GM21447 (cell line): Measurements from ENCODE around the gene GABBR2.

Experiments
- ATAC-seq: cut with Tn5 transposase; IDR thresholded peaks from one replicate; pipeline ENCODE4 v1.9.1; 2021; ENCODE audit not compliant: unreplicated experiment

Gene GABBR2

DNA sequence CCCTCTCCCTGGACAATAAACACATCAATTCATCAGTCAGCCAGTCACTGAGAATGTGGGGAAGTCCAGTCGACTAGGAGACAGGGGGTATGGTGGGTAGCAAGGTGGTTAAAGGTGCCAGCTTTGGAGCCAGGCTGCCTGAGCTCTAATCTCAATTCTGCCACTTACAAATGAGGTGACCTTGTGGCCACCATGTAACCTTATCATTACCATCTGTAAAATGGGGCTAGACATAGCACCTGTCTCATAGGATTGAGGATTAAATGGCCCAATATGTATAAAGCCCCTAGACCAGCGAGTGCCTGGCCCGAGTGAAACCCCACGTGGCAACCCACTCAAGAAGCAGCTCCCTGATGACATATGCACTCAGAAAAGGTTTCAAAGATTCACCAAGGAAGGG, 380.0 kb downstream of the GABBR2 start:
- ATAC-seq = no peak

GRCh38 chr9:98328141-98328540, 380.6 kb downstream of the GABBR2 start:
- ATAC-seq = no peak

GRCh38 chr9:98327249-98327561, 381.5 kb downstream of the GABBR2 start:
- ATAC-seq = no peak

- no peak for ATAC-seq
Measured at GRCh38 chr9:98326459-98327248, 382.1 kb downstream of the GABBR2 start.

- ATAC-seq = no peak
Measured at GRCh38 chr9:98324801-98325200, 383.9 kb downstream of the GABBR2 start.

GRCh38 chr9:98323831-98324135, 385.0 kb downstream of the GABBR2 start:
- ATAC-seq = no peak

DNA sequence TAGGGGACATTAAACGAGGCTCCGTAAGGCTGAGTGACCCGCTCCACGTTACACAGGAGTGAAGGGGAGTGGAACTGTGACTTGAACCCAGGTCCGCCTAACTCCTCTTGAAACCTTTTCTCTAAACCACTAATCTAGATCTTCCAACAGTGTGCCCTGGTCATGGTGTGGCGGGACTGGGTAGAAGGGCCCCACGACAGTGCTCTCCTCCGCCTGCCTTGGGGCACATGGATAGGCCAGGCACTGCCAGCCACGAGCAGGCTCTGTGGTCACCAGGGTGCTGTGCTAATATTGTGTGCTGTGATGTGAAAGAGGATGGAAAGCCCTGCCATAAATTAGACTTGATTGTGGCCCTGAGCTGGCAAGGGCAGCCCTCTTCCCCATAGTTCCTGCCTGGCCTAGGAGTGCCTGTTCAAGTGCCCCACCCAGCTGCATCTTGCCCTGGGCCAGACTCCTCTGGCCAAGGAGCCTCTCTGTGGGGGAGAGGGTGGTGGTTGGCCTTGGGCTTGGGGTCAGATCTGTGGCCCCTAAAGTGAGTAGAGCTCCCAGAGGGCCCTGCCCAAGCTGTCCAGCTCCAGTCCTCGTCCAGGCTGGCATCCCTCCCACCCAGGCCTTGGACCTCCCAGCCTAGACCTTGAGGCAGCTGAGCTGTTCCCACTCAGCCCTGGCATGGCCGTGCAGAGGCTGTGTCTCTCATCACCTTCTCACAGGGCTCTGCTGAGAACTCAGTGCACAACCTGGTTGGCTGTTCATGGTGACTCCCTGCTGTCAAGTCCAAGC, 385.5 kb downstream of the GABBR2 start:
- no peak for ATAC-seq

- no peak for ATAC-seq
Measured at GRCh38 chr9:98321269-98321668, 387.5 kb downstream of the GABBR2 start.

- no peak for ATAC-seq
Measured at GRCh38 chr9:98318834-98319478, 389.8 kb downstream of the GABBR2 start.

DNA sequence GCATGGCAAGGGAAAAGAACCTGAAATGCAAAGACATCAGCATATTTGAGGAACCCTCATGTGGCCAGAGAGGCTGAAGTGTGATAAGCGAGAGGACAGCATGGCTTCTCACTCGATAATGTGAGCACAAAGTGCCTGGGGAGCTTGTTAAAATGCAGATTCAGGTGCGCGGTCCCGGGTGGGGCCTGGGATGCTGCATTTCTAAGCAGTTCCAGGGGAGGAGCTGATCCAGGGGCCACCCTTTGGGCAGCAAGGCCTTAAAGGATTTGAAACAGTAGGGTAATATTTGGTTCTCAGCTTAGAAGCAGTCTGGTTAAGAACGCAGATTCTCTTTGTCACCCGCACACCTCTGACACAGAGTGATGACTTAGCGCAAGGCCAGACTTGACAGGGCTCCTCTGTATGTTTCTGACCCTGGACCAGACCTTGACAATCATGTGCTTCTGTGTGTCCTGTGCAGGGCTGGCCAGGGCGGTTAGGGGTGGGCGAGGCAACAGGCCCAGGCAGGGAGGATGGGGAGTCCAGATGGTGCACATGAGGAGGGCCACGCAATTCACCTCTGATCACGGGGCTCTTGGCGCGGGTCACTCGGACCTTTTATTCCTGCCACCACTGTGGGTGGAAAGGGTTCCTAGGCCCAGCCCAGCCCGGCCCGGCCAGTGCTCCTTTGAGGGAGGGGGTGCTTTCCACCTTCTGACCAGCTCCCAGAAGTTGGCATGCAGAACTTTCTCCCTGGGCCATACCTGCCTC, 390.5 kb downstream of the GABBR2 start:
- no peak for ATAC-seq

GRCh38 chr9:98317134-98317857, 391.4 kb downstream of the GABBR2 start:
- no peak for ATAC-seq

DNA sequence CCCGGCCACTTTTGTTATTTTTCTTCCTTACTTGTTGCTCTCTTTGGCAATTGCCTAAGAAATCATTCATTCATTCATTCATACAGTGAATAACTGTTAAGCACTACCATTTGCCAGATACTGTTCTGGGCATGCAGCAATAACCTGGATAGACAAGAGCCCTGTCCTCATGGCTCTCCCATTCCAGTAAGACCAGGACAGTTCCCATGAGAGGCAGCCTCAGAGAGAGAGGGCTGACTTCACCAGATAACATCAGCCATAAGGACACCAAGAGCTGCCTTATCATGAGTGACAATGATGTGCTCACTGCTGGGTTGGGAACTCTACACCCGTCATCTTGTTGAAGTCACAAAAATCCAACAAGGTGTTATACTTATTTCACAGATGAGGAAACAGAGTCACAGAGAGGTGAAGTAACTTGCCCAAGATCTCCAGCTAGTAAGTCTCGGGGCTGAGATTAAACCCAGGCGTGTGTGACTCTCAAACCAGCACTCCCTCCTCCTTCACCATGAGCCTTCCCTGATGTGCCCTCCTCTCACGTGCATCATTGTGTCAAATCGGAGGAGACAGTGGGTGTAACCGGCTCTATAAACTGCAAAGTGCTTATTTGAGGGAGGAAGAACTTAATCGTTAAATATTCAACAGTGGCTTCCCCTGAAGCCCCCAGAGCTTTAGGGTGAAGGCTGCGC, 392.1 kb downstream of the GABBR2 start:
- ATAC-seq = no peak

GRCh38 chr9:98315551-98316060, 393.1 kb downstream of the GABBR2 start:
- ATAC-seq = no peak

- ATAC-seq = no peak
Measured at GRCh38 chr9:98315067-98315453, 393.7 kb downstream of the GABBR2 start.

DNA sequence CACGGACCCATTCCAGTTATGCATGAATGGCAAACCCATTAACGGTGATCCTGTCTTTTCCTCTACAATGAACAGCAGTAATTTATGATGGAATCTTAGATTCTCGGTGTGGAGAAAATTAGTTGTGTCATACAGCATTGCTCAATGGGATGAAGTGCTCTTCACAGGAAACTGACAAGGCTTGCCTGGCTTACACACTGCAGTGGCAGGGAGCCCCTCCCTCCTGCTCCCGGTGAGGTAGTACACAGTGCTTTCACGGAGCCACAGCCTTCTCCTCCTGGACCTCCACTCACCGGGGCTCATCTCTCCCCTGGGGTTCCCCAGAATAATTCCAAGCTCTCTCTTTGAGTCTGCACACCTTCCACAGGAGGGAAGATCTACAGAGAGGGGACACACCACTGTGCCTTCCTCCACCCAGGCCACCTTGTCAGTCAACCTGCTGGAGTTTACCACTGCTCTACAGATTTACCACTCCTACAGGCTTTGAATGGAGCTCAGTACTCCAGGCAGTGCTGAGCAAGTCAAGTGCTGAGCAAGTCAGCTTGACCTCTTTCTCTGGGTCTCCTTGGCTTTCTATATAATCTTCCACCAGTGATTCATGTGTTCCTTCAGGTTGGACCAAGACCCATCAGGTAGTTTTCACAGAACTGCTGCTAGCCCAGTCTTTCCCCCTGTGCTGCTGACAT, 394.2 kb downstream of the GABBR2 start:
- ATAC-seq = no peak

GRCh38 chr9:98312365-98312764, 396.4 kb downstream of the GABBR2 start:
- no peak for ATAC-seq

DNA sequence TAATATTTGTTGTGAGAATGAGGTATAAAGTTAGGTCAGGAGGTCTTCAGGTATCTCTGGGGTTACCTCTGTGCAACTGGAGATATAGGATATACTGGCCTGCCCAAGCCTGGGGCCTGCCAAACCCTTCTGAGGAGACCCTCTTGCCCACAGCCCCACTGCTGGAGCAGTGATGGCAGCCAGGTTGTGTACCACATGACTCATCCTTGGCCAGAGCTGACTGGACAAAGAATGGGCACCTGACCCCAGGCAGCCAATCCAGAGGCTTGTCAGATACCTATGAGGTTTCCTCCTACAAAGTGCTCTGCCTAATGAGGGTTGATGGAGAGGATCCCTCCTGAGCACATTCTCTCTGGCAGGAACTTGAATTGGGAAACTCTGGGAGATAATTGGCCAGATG, 397.2 kb downstream of the GABBR2 start:
- ATAC-seq = no peak

DNA sequence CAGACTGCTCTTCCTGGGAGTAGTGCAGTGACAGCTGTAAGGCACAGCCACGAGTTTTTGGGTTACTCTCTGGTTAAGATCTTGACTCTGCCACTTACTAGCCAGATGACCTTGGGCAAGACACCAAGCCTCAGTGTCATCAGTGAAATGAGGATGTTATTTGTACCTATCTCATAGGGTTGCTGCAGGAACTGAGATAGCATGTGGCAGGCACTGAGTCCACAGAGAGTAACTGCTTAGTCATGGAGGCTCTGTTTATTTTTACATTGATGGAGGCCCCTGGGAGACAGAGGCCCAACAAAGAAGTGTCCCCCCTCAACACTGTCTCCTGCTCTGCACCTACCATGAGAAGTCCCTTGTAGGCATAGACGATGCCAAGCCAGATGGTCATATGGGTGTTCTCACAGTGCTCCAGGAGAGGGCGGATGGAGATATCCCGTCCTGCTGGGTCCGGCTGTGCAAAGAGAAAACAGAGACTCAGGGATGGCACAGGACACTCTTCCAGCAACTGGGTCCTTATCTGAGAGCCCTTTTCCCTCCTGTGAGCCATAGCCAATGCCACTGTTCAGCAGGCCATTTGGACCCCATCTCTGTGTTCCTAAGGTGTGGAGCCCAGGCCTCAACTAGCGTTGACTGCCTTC, 397.9 kb downstream of the GABBR2 start:
- no peak for ATAC-seq
